T-cell (primary cell): ENCODE data around the gene PUM1. TPM values are rescaled to one million over a fixed set of nuclear protein-coding genes. Genes with fewer than 3 reads are reported as not detected.
A peak's percentile ranks its signal among the peaks of the same experiment; 100 is the strongest.
"Not testable (repeated sequence)": the region's sequence is repeated elsewhere in the genome, so short reads cannot be mapped to it uniquely, and the experiment has no call there.

ENCODE experiments used
- ATAC-seq, 4 experiments: fragments of 200-7000 bp in 3 of 4; fragments of 150-1000 bp in 1 of 4; cut with Tn5 transposase; replicated peaks in 1 of 4; 1 replicate in 3 of 4; 2 replicates in 1 of 4; pipeline ENCODE4 v1.10.0; 2021; ENCODE audit warnings: moderate library complexity in 3 of 4, mild to moderate bottlenecking in 2 of 4, moderate number of reproducible peaks in 1 of 4
- CTCF ChIA-PET, 2 donors: fragments of 300-600 bp; sonication (Branson Sonifier 250); formaldehyde crosslinking; loops; one replicate each; lab custom pipeline; 2022; ENCODE audit warnings: antibody characterized with exemption in 2 of 2; lab: Charles Lee
- POLR2A ChIA-PET, 2 donors: fragments of 300-600 bp; sonication (Branson Sonifier 250); formaldehyde crosslinking; loops; one replicate each; lab custom pipeline; 2022; ENCODE audit warnings: antibody characterized with exemption in 2 of 2; lab: Charles Lee
- DNase-seq, 35 experiments: peaks; one replicate each; pipeline versions ENCODE4 v3.0.0 to v3.0.0-alpha.2; 2013 to 2023
- H3K27ac ChIP-seq: one replicate; pipeline ENCODE4 v1.5.1; 2013; ENCODE audit warnings: low read length
- H3K27me3 ChIP-seq, 2 experiments: replicated peaks in 1 of 2; 1 replicate in 1 of 2; 2 replicates in 1 of 2; pipeline versions ENCODE4 v1.6.1 to v1.7.0; 2013; ENCODE audit warnings: low read length in 1 of 2, mixed read lengths in 1 of 2; ENCODE audit not compliant: control insufficient read depth in 2 of 2, insufficient read depth in 2 of 2; ENCODE audit errors: extremely low read depth in 1 of 2
- H3K36me3 ChIP-seq, 2 donors: 1 replicate in 1 of 2; 2 replicates in 1 of 2; pipeline versions ENCODE4 v1.6.1 to v1.7.0; 2013; ENCODE audit warnings: low read length in 1 of 2; ENCODE audit not compliant: control insufficient read depth in 2 of 2, insufficient read depth in 1 of 2; ENCODE audit errors: extremely low read depth in 1 of 2
- H3K4me1 ChIP-seq, 2 experiments: 1 replicate in 1 of 2; 2 replicates in 1 of 2; pipeline versions ENCODE4 v1.6.1 to v1.7.0; 2013; ENCODE audit warnings: low read length in 2 of 2, mixed read lengths in 1 of 2; ENCODE audit not compliant: insufficient read depth in 2 of 2, control insufficient read depth in 1 of 2; ENCODE audit errors: extremely low read depth in 1 of 2
- H3K4me3 ChIP-seq, 2 donors: 1 replicate in 1 of 2; 2 replicates in 1 of 2; pipeline versions ENCODE4 v1.5.1 to v1.7.0; 2013; ENCODE audit warnings: mild to moderate bottlenecking in 2 of 2, low read length in 1 of 2, moderate library complexity in 1 of 2; ENCODE audit not compliant: control insufficient read depth in 1 of 2; ENCODE audit errors: extremely low read depth in 1 of 2
- H3K9me3 ChIP-seq: 2 replicates; pipeline ENCODE4 v1.7.0; 2013
- H3K27ac Mint-ChIP-seq, 2 donors: one replicate each; pipeline ENCODE4 v1.8.0; 2020 to 2021; ENCODE audit warnings: mild to moderate bottlenecking in 2 of 2, mixed read lengths in 2 of 2
- H3K27me3 Mint-ChIP-seq, 2 donors: one replicate each; pipeline ENCODE4 v1.8.0; 2021 to 2022; ENCODE audit warnings: mixed read lengths in 2 of 2
- H3K36me3 Mint-ChIP-seq: one replicate; pipeline ENCODE4 v1.8.0; 2021; ENCODE audit warnings: mixed read lengths
- H3K4me1 Mint-ChIP-seq, 3 donors: one replicate each; pipeline ENCODE4 v1.8.0; 2020 to 2022; ENCODE audit warnings: mixed read lengths in 3 of 3, mild to moderate bottlenecking in 1 of 3
- H3K4me3 Mint-ChIP-seq, 3 donors: one replicate each; pipeline ENCODE4 v1.8.0; 2020 to 2022; ENCODE audit warnings: mild to moderate bottlenecking in 3 of 3, mixed read lengths in 3 of 3, moderate library complexity in 3 of 3
- H3K9me3 Mint-ChIP-seq, 3 donors: one replicate each; pipeline ENCODE4 v1.8.0; 2020 to 2022; ENCODE audit warnings: mixed read lengths in 3 of 3
- WGBS: methylation state at CpG from one replicate; pipeline ENCODE4 v1.1.5; 2013; ENCODE audit warnings: missing lambda C conversion rate; ENCODE audit not compliant: insufficient coverage; 5-methylcytosine and 5-hydroxymethylcytosine counted together
- total RNA-seq, 35 experiments: library from RNA in 6 of 35; stranded (reverse) in 6 of 35; fragments of 120-200 nt in 1 of 35; gene quantifications; one replicate each; pipeline versions ENCODE4 v1.2.1 to v1.2.4 and lab custom pipeline; 2013 to 2026

The PUM1 gene
- total RNA-seq, 5 donors from 2014 or later (not counting 1 experiment from before 2014, with no cell fraction given) = 146 to 229 (median 154) TPM

- H3K27me3 Mint-ChIP-seq = no peaks in the 10 kb centered on the region
- Histone ChIP-seq H3K4me3 (no peak overlapping the region), H3K27ac (no peak overlapping the region), H3K27me3 (no peaks in the 10 kb centered on the region), H3K36me3 (peaks cover 7 to 44% of the 10 kb centered on the region in 2 donors), H3K9me3 (no peaks in the 10 kb centered on the region), H3K4me1 (peaks cover 47 to 73% of the 10 kb centered on the region in 2 experiments)
- ATAC-seq (no peak), DNase-seq (no peak)
- ChIA-PET CTCF (no interaction called here), POLR2A (no interaction called here)
- peaks cover 37% of the 10 kb centered on the region for H3K36me3 Mint-ChIP-seq
- 80% methylated on average over 1 of the region's 3 CpGs for WGBS
- H3K4me3 Mint-ChIP-seq = peak overlapping the region; percentile 34 to 79 (median 50)
- H3K9me3 Mint-ChIP-seq = no peaks in the 10 kb centered on the region
- peaks cover 66 to 79% (median 74%) of the 10 kb centered on the region in 3 donors for H3K4me1 Mint-ChIP-seq
- peak overlapping the region in 1 of 2 donors; percentile 38 for H3K27ac Mint-ChIP-seq
Measured at GRCh38 chr1:31055501-31055900, 10.0 kb downstream of the PUM1 start.

GRCh38 chr1:31054958-31055481 is 10.5 kb downstream of the PUM1 start:
- CTCF ChIA-PET = no interaction called here
- H3K9me3 Mint-ChIP-seq = no peaks in the 10 kb centered on the region
- H3K4me1 Mint-ChIP-seq = peaks cover 69 to 83% (median 74%) of the 10 kb centered on the region in 3 donors
- POLR2A ChIA-PET = interaction anchor here in 1 of 2 donors (0.6 kb wide), 1 partner anchor 226 kb away, joined by 6 read pairs; no protein-coding TSS in a partner anchor
- 69% methylated on average over 2 of the region's 5 CpGs for WGBS
- Histone ChIP-seq H3K27me3 (no peaks in the 10 kb centered on the region), H3K4me3 (no peak overlapping the region), H3K9me3 (no peaks in the 10 kb centered on the region), H3K36me3 (peaks cover 7 to 49% of the 10 kb centered on the region in 2 donors), H3K27ac (no peak overlapping the region), H3K4me1 (peaks cover 47 to 68% of the 10 kb centered on the region in 2 experiments)
- H3K36me3 Mint-ChIP-seq = peaks cover 39% of the 10 kb centered on the region
- peak overlapping the region in 1 of 3 donors; percentile 79 for H3K4me3 Mint-ChIP-seq
- H3K27ac Mint-ChIP-seq = peak overlapping the region; percentile 1 to 38
- H3K27me3 Mint-ChIP-seq = no peaks in the 10 kb centered on the region
- DNase-seq = no peak
- ATAC-seq = no peak

- Mint-ChIP-seq H3K27me3 (no peaks in the 10 kb centered on the region), H3K27ac (no peak overlapping the region), H3K36me3 (peaks cover 39% of the 10 kb centered on the region), H3K4me3 (no peak overlapping the region), H3K4me1 (peaks cover 69 to 82% (median 73%) of the 10 kb centered on the region in 3 donors), H3K9me3 (no peaks in the 10 kb centered on the region)
- Histone ChIP-seq H3K36me3 (peaks cover 7 to 49% of the 10 kb centered on the region in 2 donors), H3K27ac (no peak overlapping the region), H3K4me1 (peaks cover 44 to 64% of the 10 kb centered on the region in 2 experiments), H3K9me3 (no peaks in the 10 kb centered on the region), H3K27me3 (no peaks in the 10 kb centered on the region), H3K4me3 (no peak overlapping the region)
- DNase-seq = no peak
- ChIA-PET POLR2A (interaction anchor here in 1 of 2 donors (0.6 kb wide), 2 partner anchors 115 to 227 kb away, joined by 5 to 6 read pairs; no protein-coding TSS in a partner anchor), CTCF (no interaction called here)
- no CpG with 5 or more reads among the region's 3 CpGs for WGBS
- no peak for ATAC-seq
Measured at GRCh38 chr1:31054349-31054748, 11.2 kb downstream of the PUM1 start.

GRCh38 chr1:31052613-31053012 is 12.9 kb downstream of the PUM1 start:
- H3K27ac ChIP-seq, ATAC-seq, H3K4me3 ChIP-seq, DNase-seq, H3K9me3 ChIP-seq, H3K9me3 Mint-ChIP-seq, H3K27me3 Mint-ChIP-seq, H3K27ac Mint-ChIP-seq, H3K27me3 ChIP-seq: not testable (repeated sequence)
- ChIA-PET CTCF (interaction anchor here in 1 of 2 donors (0.6 to 0.7 kb wide), 3 partner anchors 10 to 49 kb away, joined by 3 read pairs; no protein-coding TSS in a partner anchor), POLR2A (interaction anchor here in 1 of 2 donors (0.6 kb wide), 1 partner anchor 585 kb away, joined by 4 read pairs; no protein-coding TSS in a partner anchor)
- peaks cover 23% of the 10 kb centered on the region for H3K36me3 Mint-ChIP-seq
- 95% methylated on average over 13 of the region's 14 CpGs for WGBS
- peaks cover 0 to 37% of the 10 kb centered on the region in 2 donors for H3K36me3 ChIP-seq
- H3K4me3 Mint-ChIP-seq = peak overlapping the region in 1 of 3 donors; percentile 37
- peaks cover 59 to 74% (median 65%) of the 10 kb centered on the region in 3 donors for H3K4me1 Mint-ChIP-seq
- H3K4me1 ChIP-seq = peaks cover 31 to 63% of the 10 kb centered on the region in 2 experiments

GRCh38 chr1:31051611-31052010 is 13.9 kb downstream of the PUM1 start:
- Mint-ChIP-seq H3K4me1 (peaks cover 64 to 73% (median 69%) of the 10 kb centered on the region in 3 donors), H3K36me3 (peaks cover 24% of the 10 kb centered on the region), H3K27me3 (no peaks in the 10 kb centered on the region), H3K9me3 (no peaks in the 10 kb centered on the region), H3K27ac (no peak overlapping the region), H3K4me3 (peak overlapping the region in 1 of 3 donors; percentile 19)
- no peaks in the 10 kb centered on the region for H3K27me3 ChIP-seq
- POLR2A ChIA-PET = interaction anchor here in 1 of 2 donors (0.7 kb wide), 1 partner anchor 20 kb away, joined by 4 read pairs; no protein-coding TSS in a partner anchor
- H3K4me1 ChIP-seq = peaks cover 30 to 55% of the 10 kb centered on the region in 2 experiments
- WGBS = no CpG with 5 or more reads among the region's 1 CpG
- no peak for ATAC-seq
- H3K9me3 ChIP-seq = no peaks in the 10 kb centered on the region
- no peak for DNase-seq
- no peak overlapping the region for H3K27ac ChIP-seq
- CTCF ChIA-PET = no interaction called here
- no peak overlapping the region for H3K4me3 ChIP-seq
- peaks cover 6 to 39% of the 10 kb centered on the region in 2 donors for H3K36me3 ChIP-seq

GRCh38 chr1:31047507-31047906 is 18.0 kb downstream of the PUM1 start:
- ATAC-seq, POLR2A ChIA-PET, H3K27ac ChIP-seq, H3K4me3 Mint-ChIP-seq, H3K4me3 ChIP-seq, H3K27me3 Mint-ChIP-seq, CTCF ChIA-PET, DNase-seq, H3K27ac Mint-ChIP-seq, H3K9me3 ChIP-seq, H3K9me3 Mint-ChIP-seq, H3K27me3 ChIP-seq: not testable (repeated sequence)
- H3K36me3 ChIP-seq = peaks cover 14 to 28% of the 10 kb centered on the region in 2 donors
- WGBS = 91% methylated on average over 2 of the region's 5 CpGs
- Mint-ChIP-seq H3K4me1 (peaks cover 51 to 56% (median 54%) of the 10 kb centered on the region in 3 donors), H3K36me3 (peaks cover 24% of the 10 kb centered on the region)
- H3K4me1 ChIP-seq = peaks cover 8 to 32% of the 10 kb centered on the region in 2 experiments
